OCI-LY7 (cell line): ENCODE results near the gene ITLN2.

Experiments
- CTCF ChIP-seq: fragments of 200-600 bp; sonication (generic); conservative IDR thresholded peaks from 2 replicates; pipeline ENCODE4 v1.5.1; 2014; ENCODE audit warnings: mild to moderate bottlenecking, antibody characterized with exemption, low read length, moderate library complexity, mixed read lengths
- EZH2phosphoT487 ChIP-seq: fragments of 200-600 bp; sonication (generic); IDR thresholded peaks from 2 replicates; pipeline ENCODE4 v1.6.1; 2018; ENCODE audit warnings: low read depth, borderline replicate concordance, mild to moderate bottlenecking, mixed run types, antibody characterized with exemption, low read length, moderate library complexity, mixed read lengths

GRCh38 chr1:160985723-160986122 lies 31.1 kb upstream of the ITLN2 start:
- TF ChIP-seq CTCF = no peak
- no peak for TF ChIP-seq EZH2phosphoT487
